Endothelial cell of umbilical vein (primary cell): Measurements from ENCODE around the gene PRKAB2. TPM values are rescaled to one million over a fixed set of nuclear protein-coding genes. Genes with fewer than 3 reads are reported as not detected.
"Not testable (repeated sequence)": the region's sequence is repeated elsewhere in the genome, so short reads cannot be mapped to it uniquely, and the experiment has no call there.

Experiments
- BruUV-seq: library from RNA; stranded (reverse); fragments of 400-500 nt; replicated peaks from 2 replicates; lab custom pipeline; 2021; lab: Mats Ljungman, UMichigan
- CTCF ChIA-PET: fragments of 300-600, 350-600 bp; sonication (Branson Sonifier 250); formaldehyde crosslinking; loops from one replicate; lab custom pipeline; 2021; ENCODE audit warnings: antibody characterized with exemption, inconsistent platforms; lab: Charles Lee
- POLR2A ChIA-PET: fragments of 300-600, 350-600 bp; sonication (Branson Sonifier 250); formaldehyde crosslinking; loops from one replicate; lab custom pipeline; 2021; ENCODE audit warnings: antibody characterized with exemption, inconsistent platforms; lab: Charles Lee
- DNase-seq: peaks from one replicate; pipeline ENCODE4 v3.0.0-alpha.2; 2011; ENCODE audit warnings: low read depth, low spot score
- FAIRE-seq: peaks from 2 replicates; lab custom pipeline; 2011; peaks lifted over from hg19 to GRCh38; lab: Jason Lieb, UNC
- H2AFZ ChIP-seq: 2 replicates; pipeline ENCODE4 v1.6.0; 2012; ENCODE audit warnings: low read depth, low read length, control low read depth, inconsistent platforms
- H3K27ac ChIP-seq: 2 replicates; pipeline ENCODE4 v1.5.1; 2011; ENCODE audit warnings: low read depth, mild to moderate bottlenecking, control low read depth, low read length, moderate library complexity; ENCODE audit not compliant: insufficient read depth
- H3K27me3 ChIP-seq, 2 experiments: 2 replicates each; pipeline versions ENCODE4 v1.6.0 to v1.6.1; 2011; ENCODE audit warnings: low read length in 2 of 2, mixed read lengths in 1 of 2; ENCODE audit not compliant: control insufficient read depth in 2 of 2, insufficient read depth in 2 of 2
- H3K36me3 ChIP-seq, 2 experiments: 2 replicates in 1 of 2; 3 replicates in 1 of 2; pipeline ENCODE4 v1.5.1; 2011; ENCODE audit warnings: low read length in 2 of 2, mild to moderate bottlenecking in 1 of 2, moderate library complexity in 1 of 2; ENCODE audit not compliant: control insufficient read depth in 2 of 2, insufficient read depth in 2 of 2; ENCODE audit errors: extremely low read depth in 1 of 2
- H3K4me1 ChIP-seq: 3 replicates; pipeline ENCODE4 v1.5.1; 2011; ENCODE audit warnings: mild to moderate bottlenecking, low read length; ENCODE audit not compliant: control insufficient read depth, insufficient read depth; ENCODE audit errors: extremely low read depth
- H3K4me2 ChIP-seq: 2 replicates; pipeline ENCODE4 v1.6.1; 2011; ENCODE audit warnings: low read length, control low read depth, mixed read lengths; ENCODE audit not compliant: insufficient read depth
- H3K4me3 ChIP-seq, 3 experiments: fragments of 200-600 bp in 1 of 3; sonication (generic), shearing (Covaris generic) in 1 of 3; replicated peaks in 1 of 3; 2 replicates each; pipeline ENCODE4 v1.5.1; 2011 to 2016; ENCODE audit warnings: control low read depth in 3 of 3, low read length in 3 of 3, mild to moderate bottlenecking in 2 of 3, inconsistent platforms in 1 of 3, low read depth in 1 of 3, moderate library complexity in 1 of 3; ENCODE audit not compliant: insufficient read depth in 1 of 3
- H3K79me2 ChIP-seq: 2 replicates; pipeline ENCODE4 v1.6.0; 2012; ENCODE audit warnings: low read length, inconsistent platforms; ENCODE audit not compliant: control insufficient read depth, insufficient read depth
- H3K9ac ChIP-seq: replicated peaks from 2 replicates; pipeline ENCODE3; 2011; ENCODE audit warnings: low read length, control low read depth; ENCODE audit not compliant: insufficient read depth; ENCODE audit errors: extremely low read depth
- H3K9me1 ChIP-seq: replicated peaks from 3 replicates; pipeline ENCODE4 v1.6.0; 2011; ENCODE audit warnings: mild to moderate bottlenecking, low read length; ENCODE audit not compliant: control insufficient read depth, insufficient read depth; ENCODE audit errors: extremely low read depth
- H3K9me3 ChIP-seq: replicated peaks from 2 replicates; pipeline ENCODE4 v1.5.1; 2012; ENCODE audit warnings: low read length, inconsistent platforms; ENCODE audit not compliant: control insufficient read depth, insufficient read depth
- H4K20me1 ChIP-seq: replicated peaks from 2 replicates; pipeline ENCODE3; 2011; ENCODE audit warnings: mild to moderate bottlenecking, low read length; ENCODE audit not compliant: control insufficient read depth, insufficient read depth; ENCODE audit errors: extremely low read depth
- EZH2 ChIP-seq: IDR thresholded peaks from 2 replicates; pipeline ENCODE4 v1.6.1; 2012; ENCODE audit warnings: borderline replicate concordance, low read depth, mild to moderate bottlenecking, moderate library complexity, low read length, inconsistent platforms; ENCODE audit not compliant: severe bottlenecking
- FOS ChIP-seq: IDR thresholded peaks from 2 replicates; pipeline ENCODE4 v1.6.1; 2011; ENCODE audit warnings: mild to moderate bottlenecking, low read length, moderate library complexity, borderline replicate concordance; ENCODE audit not compliant: insufficient read depth
- GATA2 ChIP-seq: IDR thresholded peaks from 2 replicates; pipeline ENCODE4 v1.7.0; 2011; ENCODE audit warnings: low read depth, mild to moderate bottlenecking, moderate library complexity, mixed read lengths, low read length; ENCODE audit not compliant: insufficient read length, insufficient read depth
- JUN ChIP-seq: IDR thresholded peaks from 2 replicates; pipeline ENCODE4 v1.6.1; 2011; ENCODE audit warnings: borderline replicate concordance, low read depth; ENCODE audit not compliant: insufficient read length, insufficient read depth
- MYC ChIP-seq: IDR thresholded peaks from one replicate; pipeline ENCODE4 v1.6.1; 2011; ENCODE audit warnings: mild to moderate bottlenecking, low read depth, low read length
- POLR2A ChIP-seq: IDR thresholded peaks from 2 replicates; pipeline ENCODE4 v1.6.1; 2012; ENCODE audit warnings: low read depth, mild to moderate bottlenecking, control low read depth, low read length
- POLR2AphosphoS5 ChIP-seq: IDR thresholded peaks from 2 replicates; pipeline ENCODE4 v1.6.1; 2012; ENCODE audit warnings: low read depth, mild to moderate bottlenecking, control low read depth, low read length, moderate library complexity; ENCODE audit not compliant: insufficient read depth
- dilution Hi-C: fragments of 300-500 bp; cut with MboI; formaldehyde crosslinking; loops from one replicate; pipeline ENCODE4 v1.15.0; 2019; ENCODE audit warnings: low sequenced_read_pairs; ENCODE audit not compliant: extremely low pct_ligation_motif_present
- intact Hi-C: fragments of 100-400 bp; cut with micrococcal nuclease; formaldehyde crosslinking; loops from one replicate; pipeline ENCODE4 v1.10.0; 2022
- polyA plus RNA-seq, 4 experiments: library from polyadenylated mRNA; depleted of rRNA in 3 of 4; stranded (reverse) in 3 of 4; unstranded in 1 of 4; fragments of >200 nt; gene quantifications; 2 replicates each; pipeline versions ENCODE4 v1.2.1 to v1.2.3, GENCODE V29; 2011 to 2012; ENCODE audit warnings: missing spikeins in 1 of 4
- total RNA-seq: library from RNA; stranded (reverse); gene quantifications from 2 replicates; pipeline ENCODE4 v1.2.3, GENCODE V29; 2021
- TF ChIP-seq, protein P1 (sequence below): IDR thresholded peaks from 2 replicates; pipeline ENCODE4 v1.6.1; 2011; ENCODE audit not compliant: insufficient read depth, insufficient read length
- TF ChIP-seq, protein P2 (sequence below), 2 donors: IDR thresholded peaks; 1 replicate in 1 of 2; 2 replicates in 1 of 2; pipeline ENCODE4 v1.5.1; 2011; ENCODE audit warnings: low read length in 2 of 2, mild to moderate bottlenecking in 2 of 2, moderate library complexity in 2 of 2, control low read depth in 1 of 2, inconsistent platforms in 1 of 2, low read depth in 1 of 2; ENCODE audit not compliant: insufficient read depth in 1 of 2; ENCODE audit errors: extremely low read depth in 1 of 2

PRKAB2 gene
- total and polyA plus RNA-seq, 2 donors (not counting 3 experiments of a cell fraction or from before 2014, with no cell fraction given), result 6.2 to 7.4 TPM

DNA sequence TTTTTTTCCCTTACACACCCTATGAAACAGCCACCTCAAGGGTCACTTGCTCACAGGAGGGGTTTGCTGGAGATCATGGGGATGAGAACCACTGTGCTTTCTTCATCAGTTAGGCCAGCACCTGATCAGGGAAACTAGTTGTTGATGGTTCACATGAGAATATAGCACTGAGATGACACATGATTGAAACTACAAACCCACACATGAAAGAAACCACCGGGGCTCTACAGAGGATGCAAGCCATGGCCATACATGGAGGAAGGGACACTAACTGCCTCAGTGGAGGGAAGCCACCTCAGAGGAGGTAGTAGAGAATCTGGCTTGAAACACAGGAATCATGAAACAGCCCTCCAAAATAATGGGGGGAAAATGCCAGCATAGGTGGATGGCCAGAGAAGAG is 63.2 kb downstream of the PRKAB2 start:
- dilution Hi-C loops (no loop called here), intact Hi-C loops (no loop called here)
- H2AFZ ChIP-seq, result no peak overlapping the region
- H3K9me3 ChIP-seq, result no peaks in the 10 kb centered on the region
- BruUV-seq, result no TSS peak
- POLR2A ChIA-PET, result no interaction called here
- no peak overlapping the region for H3K4me3 ChIP-seq
- no peaks in the 10 kb centered on the region for H3K4me1 ChIP-seq
- no peak overlapping the region for H3K9ac ChIP-seq
- H3K27me3 ChIP-seq, result no peaks in the 10 kb centered on the region
- DNase-seq (no peak), FAIRE-seq (no peak)
- H4K20me1 ChIP-seq, result no peaks in the 10 kb centered on the region
- H3K27ac ChIP-seq, result no peak overlapping the region
- TF ChIP-seq MYC (no peak), POLR2AphosphoS5 (no peak), FOS (no peak), POLR2A (no peak), EZH2 (no peak), GATA2 (no peak), JUN (no peak)
- TF ChIP-seq, protein P1, sequence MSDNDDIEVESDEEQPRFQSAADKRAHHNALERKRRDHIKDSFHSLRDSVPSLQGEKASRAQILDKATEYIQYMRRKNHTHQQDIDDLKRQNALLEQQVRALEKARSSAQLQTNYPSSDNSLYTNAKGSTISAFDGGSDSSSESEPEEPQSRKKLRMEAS, result no peak
- TF ChIP-seq, protein P2, sequence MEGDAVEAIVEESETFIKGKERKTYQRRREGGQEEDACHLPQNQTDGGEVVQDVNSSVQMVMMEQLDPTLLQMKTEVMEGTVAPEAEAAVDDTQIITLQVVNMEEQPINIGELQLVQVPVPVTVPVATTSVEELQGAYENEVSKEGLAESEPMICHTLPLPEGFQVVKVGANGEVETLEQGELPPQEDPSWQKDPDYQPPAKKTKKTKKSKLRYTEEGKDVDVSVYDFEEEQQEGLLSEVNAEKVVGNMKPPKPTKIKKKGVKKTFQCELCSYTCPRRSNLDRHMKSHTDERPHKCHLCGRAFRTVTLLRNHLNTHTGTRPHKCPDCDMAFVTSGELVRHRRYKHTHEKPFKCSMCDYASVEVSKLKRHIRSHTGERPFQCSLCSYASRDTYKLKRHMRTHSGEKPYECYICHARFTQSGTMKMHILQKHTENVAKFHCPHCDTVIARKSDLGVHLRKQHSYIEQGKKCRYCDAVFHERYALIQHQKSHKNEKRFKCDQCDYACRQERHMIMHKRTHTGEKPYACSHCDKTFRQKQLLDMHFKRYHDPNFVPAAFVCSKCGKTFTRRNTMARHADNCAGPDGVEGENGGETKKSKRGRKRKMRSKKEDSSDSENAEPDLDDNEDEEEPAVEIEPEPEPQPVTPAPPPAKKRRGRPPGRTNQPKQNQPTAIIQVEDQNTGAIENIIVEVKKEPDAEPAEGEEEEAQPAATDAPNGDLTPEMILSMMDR (IDR thresholded peaks at IDR 0.05; ENCODE audit: extremely low read depth in 1 of 2, insufficient read depth in 1 of 2, low read depth in 1 of 2, low read length in 2 of 2), result no peak
- H3K36me3 ChIP-seq, result no peaks in the 10 kb centered on the region
- no peak overlapping the region for H3K4me2 ChIP-seq
- CTCF ChIA-PET, result no interaction called here
- H3K9me1 ChIP-seq, result no peaks in the 10 kb centered on the region
- no peaks in the 10 kb centered on the region for H3K79me2 ChIP-seq

DNA sequence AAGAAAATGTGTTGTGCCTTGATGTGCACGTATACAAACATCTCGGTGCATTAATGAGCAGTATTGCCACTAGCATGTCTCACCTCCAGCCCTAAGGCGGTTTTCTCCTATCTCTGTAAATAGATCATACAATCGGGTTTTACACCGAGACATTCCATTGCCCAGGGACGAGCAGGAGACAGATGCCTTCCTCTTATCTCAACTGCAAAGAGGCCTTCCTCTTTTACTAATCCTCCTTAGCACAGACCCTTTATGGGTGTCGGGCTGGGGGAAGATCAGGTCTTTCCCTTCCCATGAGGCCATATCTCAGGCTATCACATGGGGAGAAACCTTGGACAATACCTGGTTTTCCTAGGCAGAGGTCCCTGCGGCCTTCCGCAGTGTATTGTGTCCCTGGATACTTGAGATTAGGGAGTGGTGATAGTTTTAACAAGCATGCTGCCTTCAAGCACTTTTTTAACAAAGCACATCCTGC is 65.8 kb downstream of the PRKAB2 start:
- CTCF ChIA-PET, H3K27ac ChIP-seq, H3K27me3 ChIP-seq, DNase-seq, intact Hi-C loops, H3K4me3 ChIP-seq, H2AFZ ChIP-seq, dilution Hi-C loops, H3K79me2 ChIP-seq, H3K4me2 ChIP-seq, H3K4me1 ChIP-seq, H3K9me1 ChIP-seq, H3K9me3 ChIP-seq, POLR2A ChIA-PET, FAIRE-seq, H4K20me1 ChIP-seq, H3K36me3 ChIP-seq, BruUV-seq, H3K9ac ChIP-seq: not testable (repeated sequence)
